BJ (cell line): ENCODE data around the gene SIGLEC12. TPM values are rescaled to one million over a fixed set of nuclear protein-coding genes. Genes with fewer than 3 reads are reported as not detected.

Experiments used
- CTCF ChIA-PET: fragments of 350-600 bp; formaldehyde crosslinking; extraction: SDS; loops from one replicate; lab custom pipeline; 2021; ENCODE audit warnings: antibody characterized with exemption, inconsistent platforms; lab: Yijun Ruan, JAX
- POLR2A ChIA-PET: fragments of 300-600 bp; sonication (Branson Sonifier 250); formaldehyde crosslinking; extraction: SDS; loops from one replicate; lab custom pipeline; 2021; ENCODE audit warnings: antibody characterized with exemption; lab: Charles Lee
- DNase-seq: peaks from one replicate; pipeline ENCODE4 v3.0.0-alpha.2; 2011; ENCODE audit warnings: low read depth
- H3K27me3 ChIP-seq: 2 replicates; pipeline ENCODE4 v1.6.0; 2011; ENCODE audit warnings: low read length; ENCODE audit not compliant: control insufficient read depth, insufficient read depth
- H3K36me3 ChIP-seq: 2 replicates; pipeline ENCODE4 v1.5.1; 2011; ENCODE audit warnings: low read length; ENCODE audit not compliant: control insufficient read depth, insufficient read depth
- H3K4me3 ChIP-seq: 2 replicates; pipeline ENCODE4 v1.5.1; 2011; ENCODE audit warnings: low read depth, mild to moderate bottlenecking, control low read depth, low read length
- polyA plus RNA-seq: library from polyadenylated mRNA; depleted of rRNA; stranded (reverse); fragments of >200 nt; gene quantifications from 2 replicates; pipeline ENCODE4 v1.2.3, GENCODE V29; 2011
- TF ChIP-seq, protein P1 (sequence below): IDR thresholded peaks from 2 replicates; pipeline ENCODE4 v1.5.1; 2011; ENCODE audit warnings: low read depth, mild to moderate bottlenecking, control low read depth, inconsistent platforms, low read length, moderate library complexity; ENCODE audit not compliant: insufficient read depth

Gene SIGLEC12
- polyA plus RNA-seq, 1 experiment, result not detected

DNA sequence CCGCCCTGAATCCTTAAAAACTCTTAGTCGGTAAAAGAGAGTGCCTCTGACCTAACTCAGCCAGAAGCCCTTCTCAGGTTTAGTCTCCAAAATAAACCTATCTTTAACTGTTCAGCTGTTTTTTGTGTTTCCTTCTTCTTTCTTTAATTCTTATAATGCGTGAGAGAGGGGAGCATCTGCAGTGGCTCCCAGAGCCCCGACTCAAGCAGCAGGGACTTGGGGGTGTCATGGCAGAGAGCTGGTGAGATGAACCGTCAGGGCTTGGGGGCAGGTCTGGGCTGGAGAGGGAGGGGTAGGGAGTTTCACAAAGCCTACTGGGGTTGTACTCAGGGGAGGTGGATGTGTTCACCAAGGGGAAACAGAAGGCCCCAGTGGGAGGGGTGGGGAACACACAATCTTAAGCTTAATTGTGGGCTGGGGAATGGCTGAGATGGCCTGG lies 46.6 kb upstream of the SIGLEC12 start:
- TF ChIP-seq, protein P1, sequence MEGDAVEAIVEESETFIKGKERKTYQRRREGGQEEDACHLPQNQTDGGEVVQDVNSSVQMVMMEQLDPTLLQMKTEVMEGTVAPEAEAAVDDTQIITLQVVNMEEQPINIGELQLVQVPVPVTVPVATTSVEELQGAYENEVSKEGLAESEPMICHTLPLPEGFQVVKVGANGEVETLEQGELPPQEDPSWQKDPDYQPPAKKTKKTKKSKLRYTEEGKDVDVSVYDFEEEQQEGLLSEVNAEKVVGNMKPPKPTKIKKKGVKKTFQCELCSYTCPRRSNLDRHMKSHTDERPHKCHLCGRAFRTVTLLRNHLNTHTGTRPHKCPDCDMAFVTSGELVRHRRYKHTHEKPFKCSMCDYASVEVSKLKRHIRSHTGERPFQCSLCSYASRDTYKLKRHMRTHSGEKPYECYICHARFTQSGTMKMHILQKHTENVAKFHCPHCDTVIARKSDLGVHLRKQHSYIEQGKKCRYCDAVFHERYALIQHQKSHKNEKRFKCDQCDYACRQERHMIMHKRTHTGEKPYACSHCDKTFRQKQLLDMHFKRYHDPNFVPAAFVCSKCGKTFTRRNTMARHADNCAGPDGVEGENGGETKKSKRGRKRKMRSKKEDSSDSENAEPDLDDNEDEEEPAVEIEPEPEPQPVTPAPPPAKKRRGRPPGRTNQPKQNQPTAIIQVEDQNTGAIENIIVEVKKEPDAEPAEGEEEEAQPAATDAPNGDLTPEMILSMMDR, result no peak
- ChIA-PET POLR2A (no interaction called here), CTCF (interaction anchor here (0.7 kb wide), 1 partner anchor 33 kb away, joined by 3 read pairs; no protein-coding TSS in a partner anchor)
- H3K4me3 ChIP-seq, result no peak overlapping the region
- no peak for DNase-seq
- no peaks in the 10 kb centered on the region for H3K27me3 ChIP-seq
- H3K36me3 ChIP-seq, result no peaks in the 10 kb centered on the region

DNA sequence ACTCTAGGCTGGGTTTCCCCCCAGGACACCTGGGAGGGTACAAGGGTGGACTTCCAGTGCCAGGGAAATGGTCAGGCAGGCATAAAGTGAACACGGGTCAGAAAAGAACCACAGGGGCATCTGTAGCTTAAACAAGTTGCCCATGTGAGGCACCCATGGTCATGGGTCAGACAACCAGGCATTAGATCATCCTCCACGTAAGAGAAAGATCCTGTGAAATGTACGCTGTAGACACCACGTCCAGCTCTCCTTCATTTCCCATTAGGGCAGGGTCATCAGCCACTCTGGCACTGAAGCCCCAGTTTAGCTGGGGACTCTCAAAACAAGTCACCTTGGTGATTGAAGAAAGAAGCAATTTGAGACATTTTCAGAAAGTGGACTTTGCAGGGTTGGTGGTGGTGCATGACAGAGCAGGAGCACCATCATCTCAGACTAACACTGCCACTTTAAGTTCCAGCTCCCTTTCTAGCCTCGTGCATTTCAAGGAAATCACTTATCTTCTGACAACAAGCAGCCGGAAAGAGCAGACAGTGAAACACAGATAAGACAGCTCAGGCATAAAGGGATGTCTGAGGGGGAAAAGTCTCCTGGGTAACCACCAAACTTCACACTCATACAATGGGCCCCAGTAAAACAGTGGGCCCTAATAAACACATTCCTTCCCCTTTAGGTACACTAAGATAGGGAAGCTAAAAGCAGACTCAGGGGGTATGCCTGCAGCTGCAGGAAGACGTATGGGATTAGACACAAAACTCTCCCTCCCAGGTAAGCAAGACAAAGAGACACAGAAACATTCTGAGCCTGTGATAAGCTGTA lies 46.0 kb upstream of the SIGLEC12 start:
- CTCF ChIA-PET, result interaction anchor here (0.6 to 1.1 kb wide), 3 partner anchors 32 to 115 kb away, joined by 3 read pairs; no protein-coding TSS in a partner anchor
- POLR2A ChIA-PET, result no interaction called here
- TF ChIP-seq, protein P1, result no peak
- no peak for DNase-seq
- Histone ChIP-seq H3K4me3 (no peak overlapping the region), H3K36me3 (no peaks in the 10 kb centered on the region), H3K27me3 (no peaks in the 10 kb centered on the region)

DNA sequence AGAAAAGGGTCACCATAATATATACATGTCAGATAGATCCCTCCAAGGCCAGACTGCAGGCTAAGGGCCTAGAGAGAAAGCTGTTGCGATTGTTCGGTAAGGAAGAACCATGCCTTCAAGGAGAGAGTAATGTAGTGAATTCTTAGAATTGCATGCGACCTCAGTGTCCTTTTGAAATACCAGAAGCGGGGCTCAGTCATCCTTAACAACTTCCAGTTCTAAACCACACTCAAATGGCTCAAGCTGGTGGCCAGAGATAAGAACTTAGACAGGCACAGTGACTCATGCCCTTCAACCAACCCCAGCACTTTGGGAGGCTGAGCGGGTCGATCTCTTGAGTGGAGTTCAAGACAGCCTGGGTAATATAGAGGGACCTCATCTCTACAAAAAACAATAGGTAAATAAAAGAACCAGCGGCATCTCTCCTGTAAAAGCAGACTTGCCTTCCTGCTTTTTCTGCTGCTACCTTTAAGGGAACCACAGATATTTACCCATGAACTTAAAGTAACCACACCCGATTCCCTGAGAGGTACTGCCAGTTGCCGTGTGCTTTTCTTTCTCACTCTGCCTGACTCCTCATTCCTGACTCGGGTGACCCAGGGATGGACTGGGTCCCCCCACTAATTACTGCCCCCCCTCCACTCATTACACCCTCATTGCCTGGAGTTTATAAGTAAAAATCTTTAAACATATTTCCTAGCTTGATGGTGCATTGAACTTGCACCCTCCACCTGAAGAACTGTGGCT lies 45.2 kb upstream of the SIGLEC12 start:
- DNase-seq, result no peak

DNA sequence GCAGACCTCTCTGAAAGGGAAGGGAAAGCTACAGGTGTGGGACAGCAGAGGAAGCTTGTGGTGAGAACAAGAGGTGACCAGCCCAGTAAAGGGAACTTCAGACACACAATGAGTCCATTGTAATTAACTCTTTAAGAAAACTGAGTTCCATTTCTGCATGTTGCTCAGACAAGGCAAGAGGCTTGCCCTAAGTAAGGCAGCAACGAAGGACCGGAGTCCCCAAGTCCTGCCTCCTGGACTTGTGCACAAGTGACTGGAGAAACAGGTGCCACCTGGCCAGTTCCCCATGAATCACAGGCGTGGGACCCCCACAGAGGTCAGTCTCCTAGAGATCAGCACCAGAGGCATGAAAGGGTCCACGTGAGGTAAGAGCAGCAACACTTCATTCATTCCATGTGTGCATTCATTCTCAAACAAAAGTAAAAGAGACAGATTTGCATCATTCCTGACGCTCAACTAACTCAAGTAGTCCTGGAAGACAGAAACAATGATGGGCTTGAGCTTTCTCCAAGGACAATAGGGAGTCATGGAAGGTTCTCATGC lies 44.6 kb upstream of the SIGLEC12 start:
- ChIA-PET POLR2A (no interaction called here), CTCF (no interaction called here)
- no peak for DNase-seq
- H3K27me3 ChIP-seq, result no peaks in the 10 kb centered on the region
- TF ChIP-seq, protein P1, result no peak
- no peak overlapping the region for H3K4me3 ChIP-seq
- no peaks in the 10 kb centered on the region for H3K36me3 ChIP-seq

More for the DNA sequence above, 45.2 kb upstream of the SIGLEC12 start:
- POLR2A ChIA-PET, result no interaction called here
- H3K4me3 ChIP-seq, result no peak overlapping the region
- no peaks in the 10 kb centered on the region for H3K36me3 ChIP-seq
- H3K27me3 ChIP-seq, result no peaks in the 10 kb centered on the region
- TF ChIP-seq, protein P1, result no peak
- CTCF ChIA-PET, result interaction anchor here (0.6 to 1.1 kb wide), 2 partner anchors 112 to 116 kb away, joined by 3 read pairs; no protein-coding TSS in a partner anchor

DNA sequence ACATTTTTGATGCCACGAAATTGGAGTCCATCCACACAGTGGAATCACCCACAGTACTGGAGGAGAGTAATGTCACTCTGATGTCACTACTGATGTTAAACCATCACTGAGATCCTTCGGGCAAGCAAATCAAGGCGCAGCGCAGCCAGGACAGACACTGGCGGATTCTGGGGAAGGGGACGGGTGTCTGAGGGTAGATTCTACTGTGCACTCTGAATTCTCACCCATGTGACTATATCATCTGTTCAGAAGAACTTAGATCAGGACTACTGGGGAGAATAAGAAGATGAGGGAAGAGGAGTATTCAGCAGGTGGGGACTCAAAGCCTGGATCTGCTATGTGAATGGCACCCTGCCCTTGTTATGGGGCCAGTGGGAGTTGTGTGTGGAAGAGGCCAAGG lies 42.4 kb upstream of the SIGLEC12 start:
- Histone ChIP-seq H3K4me3 (no peak overlapping the region), H3K27me3 (no peaks in the 10 kb centered on the region), H3K36me3 (no peaks in the 10 kb centered on the region)
- ChIA-PET CTCF (interaction anchor here (0.6 kb wide), 1 partner anchor 27 kb away, joined by 4 read pairs; the partner anchor contains the start of gene ZNF175), POLR2A (no interaction called here)
- no peak for DNase-seq
- TF ChIP-seq, protein P1, result no peak
